Fibroblast of villous mesenchyme (primary cell): ENCODE data around the gene CREB3L4. TPM values are rescaled to one million over a fixed set of nuclear protein-coding genes. Genes with fewer than 3 reads are reported as not detected.
A peak's percentile ranks its signal among the peaks of the same experiment; 100 is the strongest.

Experiments
- DNase-seq: peaks from one replicate; pipeline ENCODE4 v3.0.0-alpha.2; 2010; ENCODE audit warnings: low read depth
- H3K4me3 ChIP-seq: 2 replicates; pipeline ENCODE4 v1.5.1; 2011; ENCODE audit warnings: low read depth, mild to moderate bottlenecking, low read length
- CTCF ChIP-seq: IDR thresholded peaks from 2 replicates; pipeline ENCODE4 v1.5.1; 2012; ENCODE audit warnings: low read depth, mild to moderate bottlenecking, low read length; ENCODE audit not compliant: insufficient read depth
- total RNA-seq: library from RNA; depleted of rRNA; stranded (reverse); fragments of >200 nt; gene quantifications from 2 replicates; pipeline ENCODE4 v1.2.3, GENCODE V29; 2012

Gene CREB3L4
- total RNA-seq, 1 donor = 3.9 TPM

GRCh38 chr1:153953859-153954365, 13.8 kb upstream of the CREB3L4 start:
- no peak for DNase-seq
- H3K4me3 ChIP-seq = no peak overlapping the region
- no peak for TF ChIP-seq CTCF

- no peak overlapping the region for H3K4me3 ChIP-seq
- no peak for DNase-seq
- no peak for TF ChIP-seq CTCF
Observed at GRCh38 chr1:153954826-153955225, 12.9 kb upstream of the CREB3L4 start.

- no peak for DNase-seq
- peak overlapping the region; percentile 97 for H3K4me3 ChIP-seq
- no peak for TF ChIP-seq CTCF
Observed at GRCh38 chr1:153956997-153957715, 10.5 kb upstream of the CREB3L4 start.

DNA sequence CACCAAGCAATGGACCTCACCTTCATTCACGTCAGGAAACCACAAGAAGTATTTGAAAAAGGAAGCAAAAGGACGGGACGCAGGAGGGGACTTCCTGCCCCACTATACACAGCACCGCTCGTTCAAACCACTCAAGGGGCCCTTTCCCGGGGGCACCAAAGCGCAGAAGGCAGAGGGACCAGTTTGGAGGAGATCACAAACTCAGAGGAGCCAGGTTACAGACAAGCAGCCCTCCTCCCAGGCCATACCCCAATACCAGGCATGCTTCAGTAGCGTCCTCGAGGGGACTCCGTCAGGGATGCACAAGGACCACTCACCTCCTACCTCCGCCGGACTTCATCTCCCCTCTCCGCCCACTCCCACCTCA, 10.0 kb upstream of the CREB3L4 start:
- peak; percentile 38 for DNase-seq
- TF ChIP-seq CTCF = no peak
- H3K4me3 ChIP-seq = peak overlapping the region; percentile 97

- peak; percentile 99 for DNase-seq
- no peak for TF ChIP-seq CTCF
- peak within 1 kb of the TSS; percentile 97 for H3K4me3 ChIP-seq
Observed at GRCh38 chr1:153958111-153958960, 9.4 kb upstream of the CREB3L4 start, which contains the start of gene CRTC2. Gene CRTC2, minus strand, starts transcription at chr1:153958612. Its CDS starts 115 bp downstream, at chr1:153958497.

DNA sequence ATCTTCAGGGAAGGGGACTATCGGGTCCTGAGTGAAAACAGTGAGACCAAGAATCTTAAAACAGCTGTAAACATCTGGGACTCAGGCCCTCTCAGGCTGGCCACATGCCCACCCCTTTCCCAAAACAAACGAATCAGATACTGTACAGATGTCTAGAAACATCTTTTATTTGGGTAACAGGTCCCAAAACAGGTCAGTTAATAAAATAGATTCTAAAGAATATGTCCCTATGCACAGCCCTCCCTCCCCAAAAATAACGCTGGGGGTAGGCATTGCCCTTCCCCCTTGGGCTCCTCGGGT, 8.8 kb upstream of the CREB3L4 start:
- no peak for DNase-seq
- no peak for TF ChIP-seq CTCF
- H3K4me3 ChIP-seq = peak overlapping the region; percentile 34
